ENCODE data around the gene EHBP1. TPM values are rescaled to one million over a fixed set of nuclear protein-coding genes. Genes with fewer than 3 reads are reported as not detected.
"Not testable (repeated sequence)": the region's sequence is repeated elsewhere in the genome, so short reads cannot be mapped to it uniquely, and the experiment has no call there.

Gene EHBP1
- total and polyA plus RNA-seq, 2 donors (not counting 3 experiments of a cell fraction or from before 2014, with no cell fraction given): 8.4 to 34.8 TPM

GRCh38 chr2:62749111-62749510 lies 43.6 kb downstream of the EHBP1 start:
- BruUV-seq (replicated peaks); H3K4me2 ChIP-seq (ENCODE audit: insufficient read depth, low read length): not testable (repeated sequence)

DNA sequence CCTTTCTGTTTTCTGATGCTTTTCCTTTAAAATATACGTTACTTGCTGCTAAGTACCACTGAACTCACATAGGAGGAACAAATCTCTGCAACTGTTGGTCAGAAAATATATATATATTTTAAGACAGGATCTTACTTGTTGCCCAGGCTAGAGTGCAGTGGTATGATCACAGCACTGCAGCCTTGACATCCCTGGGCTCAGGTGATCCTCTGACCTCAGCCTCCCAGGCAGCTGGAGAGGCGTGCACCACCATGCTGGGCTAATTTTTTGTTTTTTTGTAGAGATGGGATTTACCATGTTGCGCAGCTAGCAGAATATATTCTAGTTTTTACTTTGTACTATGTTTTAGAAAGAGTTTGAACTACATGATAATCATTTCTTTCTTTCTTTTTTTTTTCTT lies 51.5 kb downstream of the EHBP1 start:
- CTCF ChIA-PET: interaction anchor here (1.1 to 1.5 kb wide), 4 partner anchors 12 to 301 kb away, joined by 3 to 10 read pairs (median 3); no protein-coding TSS in a partner anchor
- dilution Hi-C loops (cut with MboI; ENCODE audit: extremely low pct_ligation_motif_present, low sequenced_read_pairs): no loop called here
- POLR2A ChIA-PET: no interaction called here

More at GRCh38 chr2:62749111-62749510, 43.6 kb downstream of the EHBP1 start:
- dilution Hi-C loops (cut with MboI; ENCODE audit: extremely low pct_ligation_motif_present, low sequenced_read_pairs); FAIRE-seq; intact Hi-C loops (cut with micrococcal nuclease); H3K79me2 ChIP-seq (ENCODE audit: control insufficient read depth, insufficient read depth, low read length); H3K4me3 ChIP-seq (replicated peaks in 1 of 3; ENCODE audit: insufficient read depth in 1 of 3, low read depth in 1 of 3, low read length in 3 of 3); H3K4me1 ChIP-seq (ENCODE audit: control insufficient read depth, extremely low read depth, insufficient read depth, low read length); H3K9me3 ChIP-seq (replicated peaks; ENCODE audit: control insufficient read depth, insufficient read depth, low read length); H3K9ac ChIP-seq (replicated peaks; ENCODE audit: extremely low read depth, insufficient read depth, low read length); H2AFZ ChIP-seq (ENCODE audit: low read depth, low read length); POLR2A ChIA-PET; H3K36me3 ChIP-seq (ENCODE audit: control insufficient read depth in 2 of 2, extremely low read depth in 1 of 2, insufficient read depth in 2 of 2, low read length in 2 of 2); H4K20me1 ChIP-seq (replicated peaks; ENCODE audit: control insufficient read depth, extremely low read depth, insufficient read depth, low read length); H3K9me1 ChIP-seq (replicated peaks; ENCODE audit: control insufficient read depth, extremely low read depth, insufficient read depth, low read length); CTCF ChIA-PET; H3K27ac ChIP-seq (ENCODE audit: insufficient read depth, low read depth, low read length); DNase-seq (ENCODE audit: low read depth, low spot score); H3K27me3 ChIP-seq (ENCODE audit: control insufficient read depth in 2 of 2, insufficient read depth in 2 of 2, low read length in 2 of 2): not testable (repeated sequence)

More for the DNA sequence above, 51.5 kb downstream of the EHBP1 start:
- intact Hi-C loops (cut with micrococcal nuclease): no loop called here
- FAIRE-seq: no peak
- Histone ChIP-seq H3K36me3 (ENCODE audit: control insufficient read depth in 2 of 2, extremely low read depth in 1 of 2, insufficient read depth in 2 of 2, low read length in 2 of 2) (no peaks in the 10 kb centered on the region), H3K27ac (ENCODE audit: insufficient read depth, low read depth, low read length) (no peak overlapping the region), H3K9me1 (replicated peaks; ENCODE audit: control insufficient read depth, extremely low read depth, insufficient read depth, low read length) (no peaks in the 10 kb centered on the region), H3K27me3 (ENCODE audit: control insufficient read depth in 2 of 2, insufficient read depth in 2 of 2, low read length in 2 of 2) (no peaks in the 10 kb centered on the region), H3K9ac (replicated peaks; ENCODE audit: extremely low read depth, insufficient read depth, low read length) (no peak overlapping the region), H3K79me2 (ENCODE audit: control insufficient read depth, insufficient read depth, low read length) (no peaks in the 10 kb centered on the region), H3K4me2 (ENCODE audit: insufficient read depth, low read length) (no peak overlapping the region), H3K4me3 (replicated peaks in 1 of 3; ENCODE audit: insufficient read depth in 1 of 3, low read depth in 1 of 3, low read length in 3 of 3) (no peak overlapping the region), H3K9me3 (replicated peaks; ENCODE audit: control insufficient read depth, insufficient read depth, low read length) (no peaks in the 10 kb centered on the region), H4K20me1 (replicated peaks; ENCODE audit: control insufficient read depth, extremely low read depth, insufficient read depth, low read length) (no peaks in the 10 kb centered on the region), H2AFZ (ENCODE audit: low read depth, low read length) (no peak overlapping the region), H3K4me1 (ENCODE audit: control insufficient read depth, extremely low read depth, insufficient read depth, low read length) (no peaks in the 10 kb centered on the region)
- TF ChIP-seq CTCF (IDR thresholded peaks at IDR 0.05; ENCODE audit: extremely low read depth in 1 of 2, insufficient read depth in 1 of 2, low read depth in 1 of 2, low read length in 2 of 2) (no peak), FOS (IDR thresholded peaks at IDR 0.05; ENCODE audit: borderline replicate concordance, insufficient read depth, low read length) (no peak), POLR2A (IDR thresholded peaks at IDR 0.05; ENCODE audit: low read depth, low read length) (no peak), GATA2 (IDR thresholded peaks at IDR 0.05; ENCODE audit: insufficient read depth, insufficient read length, low read depth, low read length) (no peak), POLR2AphosphoS5 (IDR thresholded peaks at IDR 0.05; ENCODE audit: insufficient read depth, low read depth, low read length) (no peak), EZH2 (IDR thresholded peaks at IDR 0.05; ENCODE audit: borderline replicate concordance, low read depth, low read length, severe bottlenecking) (no peak), JUN (IDR thresholded peaks at IDR 0.05; ENCODE audit: borderline replicate concordance, insufficient read depth, insufficient read length, low read depth) (no peak), MYC (IDR thresholded peaks at IDR 0.05; ENCODE audit: low read depth, low read length) (no peak)
- TF ChIP-seq, protein P1, sequence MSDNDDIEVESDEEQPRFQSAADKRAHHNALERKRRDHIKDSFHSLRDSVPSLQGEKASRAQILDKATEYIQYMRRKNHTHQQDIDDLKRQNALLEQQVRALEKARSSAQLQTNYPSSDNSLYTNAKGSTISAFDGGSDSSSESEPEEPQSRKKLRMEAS (IDR thresholded peaks at IDR 0.05; ENCODE audit: insufficient read depth, insufficient read length): no peak
- no TSS peak for BruUV-seq (replicated peaks)
- no peak for DNase-seq (ENCODE audit: low read depth, low spot score)
